ENCODE results near the gene ZNF212.

ZNF212 gene
- total RNA-seq, result 2.2 to 9.9 (median 5.8) reads per million in 17 experiments

GRCh38 chr7:149239345-149240143 is at the start of gene ZNF212:
TSS of gene ZNF212 (plus strand) at chr7:149239651. CDS start at chr7:149239779, 128 bp downstream.
- DNase-seq, result peak; percentile 92 to 97 (median 96)

- no peak for DNase-seq
Observed at GRCh38 chr7:149191851-149192250, 47.6 kb upstream of the ZNF212 start.

- DNase-seq, result no peak
Observed at GRCh38 chr7:149194799-149195179, 44.7 kb upstream of the ZNF212 start.

GRCh38 chr7:149195180-149196150 is 44.0 kb upstream of the ZNF212 start, which contains the start of gene ZNF282:
TSS of gene ZNF282 (plus strand) at chr7:149195546. CDS start at chr7:149195590, 44 bp downstream.
- peak; percentile 86 to 95 (median 90) for DNase-seq

GRCh38 chr7:149196151-149196704 is 43.2 kb upstream of the ZNF212 start:
- DNase-seq, result peak in 3 of 4 experiments; percentile 10 to 17 (median 10)

GRCh38 chr7:149196705-149197171 is 42.7 kb upstream of the ZNF212 start:
- DNase-seq, result peak in 2 of 4 experiments; percentile 5 to 17

GRCh38 chr7:149197675-149198074 is 41.8 kb upstream of the ZNF212 start:
- DNase-seq, result no peak

GRCh38 chr7:149198161-149198816 is 41.2 kb upstream of the ZNF212 start:
- DNase-seq, result no peak

- DNase-seq, result no peak
Observed at GRCh38 chr7:149199234-149199995, 40.0 kb upstream of the ZNF212 start.

- DNase-seq, result no peak
Observed at GRCh38 chr7:149202831-149203231, 36.6 kb upstream of the ZNF212 start.

- no peak for DNase-seq
Observed at GRCh38 chr7:149205690-149206381, 33.6 kb upstream of the ZNF212 start.

GRCh38 chr7:149207324-149208035 is 32.0 kb upstream of the ZNF212 start:
- no peak for DNase-seq

- peak; percentile 54 to 66 (median 59) for DNase-seq
Observed at GRCh38 chr7:149209518-149210269, 29.8 kb upstream of the ZNF212 start.

- DNase-seq, result no peak
Observed at GRCh38 chr7:149210551-149210950, 28.9 kb upstream of the ZNF212 start.

GRCh38 chr7:149214020-149214720 is 25.3 kb upstream of the ZNF212 start:
- no peak for DNase-seq

GRCh38 chr7:149216402-149216801 is 23.0 kb upstream of the ZNF212 start:
- DNase-seq, result no peak

- DNase-seq, result no peak
Observed at GRCh38 chr7:149217570-149217969, 21.9 kb upstream of the ZNF212 start.
